Activated gamma-delta T cell (primary cell): ENCODE results near the gene MYOCOS.
"Not testable (repeated sequence)": the region's sequence is repeated elsewhere in the genome, so short reads cannot be mapped to it uniquely, and the experiment has no call there.

Experiments used
- DNase-seq: peaks from one replicate; lab custom pipeline; 2025; lab: John Stamatoyannopoulos, UW
- total RNA-seq, 2 donors: gene quantifications; one replicate each; lab custom pipeline; 2026; lab: John Stamatoyannopoulos, UW

The MYOCOS gene, protein sequence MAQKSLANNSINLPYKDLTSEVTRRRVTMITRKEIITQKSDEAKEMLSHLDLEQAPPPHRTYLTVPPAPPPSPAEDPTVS
- total RNA-seq = 0.56 to 0.65 reads per million in 2 donors

DNA sequence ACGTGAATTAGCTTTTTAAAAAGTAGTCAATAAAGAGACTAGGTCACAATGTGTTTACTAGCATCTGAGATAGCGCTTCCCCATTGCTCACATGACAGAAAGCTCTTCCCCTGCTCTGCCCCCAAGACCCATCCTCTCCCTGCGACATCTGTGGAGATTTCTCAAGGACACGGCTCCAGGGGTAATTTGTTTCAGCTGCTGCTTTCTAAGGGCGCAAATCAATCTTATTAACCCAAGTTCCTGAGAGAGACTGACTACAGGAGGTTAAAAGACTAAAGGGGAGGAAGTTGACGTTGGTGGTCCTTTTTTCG is at the start of gene MYOCOS:
Gene MYOCOS (plus strand): TSS at position 92 of the 311 bp plus-strand sequence. CDS start 1,641 bp downstream, outside the sequence.
- DNase-seq = no peak

DNA sequence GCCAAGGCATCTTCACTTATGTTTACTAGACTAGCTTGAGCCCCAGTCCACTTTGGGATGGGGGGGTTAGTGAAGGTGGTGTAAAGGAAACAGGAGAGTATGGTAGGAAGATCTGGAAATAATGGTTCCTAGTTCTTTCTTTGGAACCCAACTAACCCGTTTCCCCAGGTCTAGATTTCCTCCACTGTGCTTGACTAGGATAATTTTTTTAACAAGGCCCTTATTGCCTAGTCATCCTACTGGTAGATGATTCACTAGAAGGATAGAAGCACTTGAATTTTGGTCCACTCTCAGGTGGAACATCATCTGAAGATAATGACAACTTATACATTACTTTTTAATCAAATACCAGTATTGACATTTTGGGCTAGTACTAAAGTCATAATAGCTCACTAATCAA is 45.9 kb upstream of the MYOCOS start:
- no peak for DNase-seq

GRCh38 chr1:171581226-171581625 is 40.8 kb upstream of the MYOCOS start:
- no peak for DNase-seq

- DNase-seq = no peak
These were observed 40.3 kb upstream of the MYOCOS start for GRCh38 chr1:171581766-171582165.

- DNase-seq = no peak
These were observed 39.5 kb upstream of the MYOCOS start for GRCh38 chr1:171582589-171582988.

DNA sequence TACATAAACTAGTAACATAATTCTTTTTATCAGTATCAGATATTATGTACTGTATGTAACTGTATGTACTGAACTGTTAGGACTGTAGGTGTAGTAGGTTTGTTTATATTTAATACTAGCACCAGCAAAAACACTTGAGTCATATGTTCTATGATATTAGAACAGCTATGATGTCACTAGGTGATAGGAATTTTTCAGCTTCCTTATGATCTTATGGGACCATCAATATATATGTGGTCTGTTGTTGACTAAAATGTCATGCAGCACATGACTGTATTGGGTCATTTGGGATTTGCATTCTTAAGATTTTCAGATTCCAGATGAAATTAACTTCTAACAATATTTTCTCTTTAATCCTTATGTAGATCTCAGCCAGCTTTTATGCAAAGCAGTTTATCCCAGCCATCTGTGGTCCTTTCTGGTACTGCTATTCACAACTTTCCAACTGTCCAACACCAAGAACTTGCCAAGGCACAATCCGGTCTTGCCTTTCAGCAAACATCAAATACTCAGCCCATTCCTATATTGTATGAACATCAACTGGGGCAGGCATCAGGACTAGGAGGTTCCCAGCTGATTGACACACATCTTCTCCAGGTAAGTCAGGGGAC is 38.3 kb upstream of the MYOCOS start:
- DNase-seq = no peak

DNA sequence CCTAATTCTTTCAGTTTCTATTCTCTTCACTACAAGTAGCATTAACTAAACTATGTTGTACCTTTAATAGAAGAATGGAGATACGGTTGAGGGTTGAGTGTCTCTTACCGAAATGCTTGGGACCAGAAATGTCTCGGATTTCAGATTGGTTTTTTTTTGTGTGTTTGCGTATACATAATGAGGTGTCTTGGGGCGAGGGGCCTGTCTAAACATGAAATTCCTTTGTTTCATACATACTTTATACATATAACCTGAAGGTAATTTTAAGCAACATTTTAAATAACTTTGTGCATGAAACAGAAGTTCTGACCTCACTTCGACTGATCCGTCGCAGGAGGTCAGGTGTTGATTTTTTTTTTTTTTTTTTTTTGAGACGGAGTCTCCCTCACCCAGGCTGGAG is 36.3 kb upstream of the MYOCOS start:
- no peak for DNase-seq

DNA sequence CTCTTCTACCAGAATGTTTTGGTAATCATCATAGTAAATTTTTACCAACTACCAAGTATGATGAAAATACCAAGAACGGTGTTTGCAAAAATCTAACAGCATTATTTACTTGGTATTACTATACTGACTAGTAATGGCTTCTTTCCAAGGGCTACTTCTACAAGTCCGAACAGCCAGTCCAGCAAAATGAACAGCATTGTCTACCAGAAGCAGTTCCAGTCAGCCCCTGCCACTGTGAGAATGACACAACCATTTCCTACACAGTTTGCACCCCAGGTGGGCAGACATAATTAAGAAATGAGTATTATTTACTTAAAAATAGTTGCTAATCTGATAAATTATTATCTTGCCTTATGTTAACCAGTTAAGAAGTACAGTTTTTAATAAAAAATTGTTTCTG is 33.8 kb upstream of the MYOCOS start:
- no peak for DNase-seq

- no peak for DNase-seq
These were observed 32.0 kb upstream of the MYOCOS start for GRCh38 chr1:171590022-171590421.

DNA sequence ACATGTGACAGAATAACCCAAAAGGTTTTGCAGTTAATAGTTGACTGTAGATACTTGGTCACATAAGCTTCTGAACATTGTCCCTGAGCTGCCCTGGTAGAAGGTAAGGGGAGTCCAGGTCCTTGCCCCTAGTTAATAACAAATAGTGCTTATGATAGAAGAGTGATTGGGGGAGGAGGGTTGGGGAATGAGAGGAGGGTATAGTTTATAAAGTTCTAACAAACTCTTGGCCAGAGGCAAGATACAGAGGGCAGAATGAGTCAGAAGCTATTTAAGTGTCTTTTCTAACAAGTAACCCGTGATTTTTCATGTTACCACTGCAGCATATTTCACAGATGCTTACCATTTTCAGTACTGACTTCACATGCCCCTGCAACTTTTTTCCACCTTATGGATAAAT is 26.7 kb upstream of the MYOCOS start:
- DNase-seq = no peak

DNA sequence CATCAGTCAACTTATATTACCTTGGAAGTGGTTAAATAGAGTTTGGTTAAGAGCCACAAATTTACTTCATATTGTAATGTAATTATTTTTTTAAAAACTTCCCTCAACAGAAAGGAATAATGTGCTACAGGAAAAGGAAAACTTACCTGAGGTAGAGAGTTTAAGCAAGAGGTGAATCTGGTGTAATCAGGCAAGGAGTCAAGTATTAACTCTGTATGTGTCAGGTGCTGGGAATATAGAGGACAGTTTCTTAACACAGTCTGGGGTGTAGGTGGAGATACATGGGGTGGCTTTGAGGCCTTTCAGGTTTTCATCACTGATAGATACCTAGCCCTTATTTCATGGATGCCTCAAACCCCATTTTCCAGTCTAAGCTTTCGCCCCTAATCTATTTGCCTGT is 25.9 kb upstream of the MYOCOS start:
- no peak for DNase-seq

DNA sequence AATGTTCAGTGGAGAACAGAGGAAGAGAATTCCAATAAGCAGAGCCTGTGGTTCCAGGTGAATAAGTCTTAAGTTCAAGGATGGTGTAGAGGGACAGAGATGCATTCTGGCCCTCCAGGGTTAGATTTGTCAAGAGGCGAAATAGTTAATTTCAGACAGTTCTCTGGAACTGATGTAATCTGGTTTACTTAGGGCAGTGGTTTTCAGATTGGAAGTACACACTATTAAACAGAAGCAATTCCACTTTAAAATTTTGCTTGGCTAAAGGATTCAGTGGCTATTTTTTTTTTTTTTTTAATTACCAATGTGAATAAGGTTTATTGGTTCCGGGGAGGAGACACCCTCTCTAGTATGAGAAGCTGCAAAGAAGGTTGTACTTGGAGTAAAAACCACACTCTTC is 25.3 kb upstream of the MYOCOS start:
- DNase-seq = no peak

DNA sequence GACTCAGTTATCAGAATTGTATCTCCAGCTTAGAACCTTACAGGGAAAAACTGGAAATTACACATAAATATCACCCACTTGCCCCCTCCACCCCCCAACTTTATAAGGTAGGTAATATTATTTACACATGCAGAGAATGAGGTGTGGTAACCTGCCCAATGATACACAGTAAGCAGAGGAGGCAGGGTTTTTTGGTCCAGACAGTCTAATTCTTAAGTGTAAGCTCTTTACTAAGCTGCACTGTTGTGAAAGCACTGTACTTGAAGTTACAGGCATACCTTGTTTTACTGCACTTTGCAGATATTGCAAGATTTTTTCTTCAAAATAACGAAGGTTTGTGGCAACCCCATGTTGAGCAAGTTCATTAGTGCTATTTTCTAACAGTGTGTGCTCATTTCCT is 24.8 kb upstream of the MYOCOS start:
- no peak for DNase-seq

DNA sequence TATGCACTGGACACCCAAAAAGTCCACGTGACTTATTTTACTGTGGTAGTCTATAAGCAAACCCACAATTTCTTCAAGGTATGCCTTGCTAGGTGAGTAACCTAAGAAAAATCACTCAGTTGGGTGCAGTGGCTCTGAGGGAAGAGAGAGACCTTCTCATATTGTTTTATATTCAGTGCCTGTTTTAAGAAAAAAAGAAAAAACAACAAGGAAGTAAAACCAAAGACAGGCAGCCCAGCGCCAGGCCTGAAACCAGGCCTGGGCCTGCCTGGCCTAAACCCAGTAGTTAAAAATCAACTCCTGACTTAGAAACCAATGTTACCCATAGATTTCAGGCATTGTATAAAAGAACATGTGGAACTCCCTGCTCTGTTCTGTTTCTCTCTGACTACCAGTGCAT is 21.7 kb upstream of the MYOCOS start:
- DNase-seq = not testable (repeated sequence)

- no peak for DNase-seq
These were observed 21.2 kb upstream of the MYOCOS start for GRCh38 chr1:171600862-171601261.

DNA sequence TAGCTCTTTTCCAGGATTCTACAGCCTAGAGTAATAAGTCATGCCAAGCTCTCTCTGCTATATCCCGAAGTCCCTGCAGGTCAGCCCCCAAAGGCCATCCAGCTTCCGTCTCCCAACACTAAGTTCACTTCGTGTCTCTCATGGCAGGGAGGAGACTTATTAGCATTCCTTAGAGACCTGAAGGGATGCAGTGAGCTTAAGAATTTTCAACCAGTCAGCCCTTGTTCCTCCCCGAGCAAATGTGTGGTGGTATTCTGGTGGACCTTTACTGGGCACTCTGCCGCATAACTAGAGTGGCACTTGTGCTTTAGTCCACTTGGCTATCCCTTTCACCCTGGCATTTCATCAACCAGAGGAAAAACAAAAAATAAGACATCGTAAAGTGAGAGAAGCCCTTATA is 19.0 kb upstream of the MYOCOS start:
- DNase-seq = not testable (repeated sequence)

- no peak for DNase-seq
These were observed 15.6 kb upstream of the MYOCOS start for GRCh38 chr1:171606402-171606941.

DNA sequence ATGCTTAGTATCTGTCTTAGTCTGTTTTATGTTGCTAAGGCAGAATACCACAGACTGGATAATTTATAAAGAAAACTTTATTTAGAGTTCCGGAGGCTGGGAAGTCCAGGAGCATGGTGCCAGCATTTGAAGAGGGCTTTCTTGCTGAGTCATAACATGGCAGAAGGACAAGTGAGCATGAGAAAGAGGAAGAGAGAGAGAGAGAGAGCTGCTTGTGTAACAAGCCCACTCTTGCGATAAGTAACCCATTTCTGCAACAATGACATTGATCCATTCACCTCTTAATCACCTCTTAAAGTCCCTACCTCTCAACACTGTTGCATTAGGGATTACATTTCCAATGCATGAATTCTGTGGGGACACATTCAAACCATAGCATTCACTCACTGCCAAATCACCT is 11.7 kb upstream of the MYOCOS start:
- no peak for DNase-seq

DNA sequence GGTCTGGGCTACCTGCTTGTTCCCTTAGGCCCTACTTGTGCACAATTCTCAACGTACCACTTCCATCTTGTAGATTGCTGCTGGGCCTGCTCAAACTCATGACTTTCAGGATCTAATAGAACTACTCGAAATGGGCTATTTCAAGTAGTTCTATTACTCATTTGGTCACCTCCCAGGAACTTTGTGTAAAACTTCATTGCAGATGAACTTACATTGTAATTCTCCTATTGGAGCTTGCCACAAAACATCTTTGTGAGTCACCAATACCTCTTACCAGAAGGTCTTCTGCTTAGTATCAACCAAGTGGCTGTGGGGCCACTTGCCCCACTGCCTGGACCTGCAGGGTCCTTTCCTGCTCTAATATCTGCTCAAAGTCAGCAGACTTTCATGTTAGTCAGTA is 10.7 kb upstream of the MYOCOS start:
- no peak for DNase-seq

GRCh38 chr1:171613282-171613681 is 8.8 kb upstream of the MYOCOS start:
- no peak for DNase-seq

DNA sequence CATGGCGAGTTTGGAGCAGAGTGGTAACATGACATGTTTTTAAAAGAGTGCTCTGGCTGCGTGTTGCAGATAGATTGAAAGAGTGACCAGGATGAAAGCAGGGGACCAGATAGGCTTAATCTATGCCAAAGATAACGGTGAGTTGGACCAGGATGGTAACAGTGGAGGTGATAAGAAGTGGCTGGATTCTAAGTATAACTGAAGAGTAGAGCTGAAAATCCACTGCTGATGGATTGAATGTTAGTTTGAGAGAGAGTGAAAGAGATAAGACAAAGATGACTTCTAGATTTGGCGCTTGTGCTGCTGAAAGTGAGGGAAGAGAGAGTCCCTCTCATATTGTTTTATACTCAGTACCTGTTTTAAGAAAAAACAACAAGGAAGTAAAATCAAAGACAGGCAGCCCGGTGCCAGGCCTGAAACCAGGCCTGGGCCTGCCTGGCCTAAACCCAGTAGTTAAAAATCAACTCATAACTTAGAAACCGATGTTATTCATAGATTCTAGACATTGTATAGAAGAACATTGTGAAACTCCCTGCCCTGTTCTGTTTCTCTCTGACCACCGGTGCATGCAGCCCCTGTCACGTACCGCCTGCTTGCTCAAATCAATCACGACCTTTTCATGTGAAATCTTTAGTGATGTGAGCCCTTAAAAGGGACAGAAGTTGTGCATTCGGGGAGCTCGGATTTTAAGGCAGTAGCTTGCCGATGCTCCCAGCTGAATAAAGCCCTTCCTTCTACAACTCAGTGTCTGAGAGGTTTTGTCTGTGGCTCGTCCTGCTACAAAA is 6.7 kb upstream of the MYOCOS start:
- not testable (repeated sequence) for DNase-seq

- no peak for DNase-seq
These were observed 5.5 kb upstream of the MYOCOS start for GRCh38 chr1:171616586-171616985.

DNA sequence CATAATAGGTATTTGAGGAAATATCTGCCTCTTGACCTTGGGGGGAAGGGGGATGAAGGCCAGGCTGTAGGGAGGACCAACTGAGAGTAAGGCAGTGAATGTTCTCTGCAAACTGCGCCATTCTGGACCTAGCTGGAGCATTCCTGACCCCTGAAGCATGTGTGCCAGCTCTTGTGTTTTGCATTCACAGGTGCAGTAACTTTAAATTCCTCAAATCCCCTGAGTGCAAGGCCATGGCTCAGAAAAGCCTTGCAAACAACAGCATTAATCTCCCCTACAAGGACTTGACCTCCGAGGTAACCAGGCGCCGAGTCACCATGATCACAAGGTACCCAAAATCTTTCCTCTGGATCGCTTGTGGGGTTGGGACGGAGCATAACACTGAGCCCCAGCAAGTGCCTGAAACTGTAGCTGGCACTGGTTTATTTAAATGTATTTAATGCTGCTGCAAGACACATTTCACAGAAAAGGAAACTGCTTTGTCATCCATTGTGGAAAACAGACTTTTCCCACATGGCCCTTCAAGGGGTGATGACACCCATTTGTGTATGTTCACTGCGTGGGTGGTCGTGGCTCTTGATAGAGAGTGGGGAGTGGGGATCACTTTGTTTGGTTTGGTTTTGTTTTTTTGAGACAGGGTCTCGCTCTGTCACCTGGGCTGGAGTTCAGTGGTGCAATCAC is 1.7 kb downstream of the MYOCOS start:
- DNase-seq = no peak
